HS-27A (cell line): ENCODE data around the gene APOL6.
"Not testable (repeated sequence)": the region's sequence is repeated elsewhere in the genome, so short reads cannot be mapped to it uniquely, and the experiment has no call there.

ENCODE experiments used
- DNase-seq: peaks from one replicate; pipeline ENCODE4 v3.0.0-alpha.2; 2012; ENCODE audit warnings: low read depth, missing footprints

The APOL6 gene

GRCh38 chr22:35618427-35619223 lies 29.6 kb upstream of the APOL6 start:
- DNase-seq, result no peak

- no peak for DNase-seq
Observed at GRCh38 chr22:35619336-35620094, 28.7 kb upstream of the APOL6 start.

- DNase-seq, result no peak
Observed at GRCh38 chr22:35620624-35621251, 27.5 kb upstream of the APOL6 start.

GRCh38 chr22:35621451-35621850 lies 26.8 kb upstream of the APOL6 start:
- no peak for DNase-seq

- no peak for DNase-seq
Observed at GRCh38 chr22:35622191-35622913, 25.9 kb upstream of the APOL6 start.

GRCh38 chr22:35623885-35624284 lies 24.4 kb upstream of the APOL6 start:
- not testable (repeated sequence) for DNase-seq

- no peak for DNase-seq
Observed at GRCh38 chr22:35624547-35624946, 23.7 kb upstream of the APOL6 start.

- DNase-seq, result no peak
Observed at GRCh38 chr22:35625763-35626432, 22.3 kb upstream of the APOL6 start.

- DNase-seq, result peak; percentile 67
Observed at GRCh38 chr22:35627267-35628041, 20.8 kb upstream of the APOL6 start.

- DNase-seq, result no peak
Observed at GRCh38 chr22:35628732-35629131, 19.5 kb upstream of the APOL6 start.

- DNase-seq, result peak; percentile 95
Observed at GRCh38 chr22:35629406-35630216, 18.6 kb upstream of the APOL6 start.

- peak; percentile 41 for DNase-seq
Observed at GRCh38 chr22:35630387-35630793, 17.9 kb upstream of the APOL6 start.

- no peak for DNase-seq
Observed at GRCh38 chr22:35630891-35631290, 17.4 kb upstream of the APOL6 start.

- no peak for DNase-seq
Observed at GRCh38 chr22:35631597-35631996, 16.6 kb upstream of the APOL6 start.

GRCh38 chr22:35632935-35633334 lies 15.3 kb upstream of the APOL6 start:
- DNase-seq, result no peak

- no peak for DNase-seq
Observed at GRCh38 chr22:35633520-35633919, 14.7 kb upstream of the APOL6 start.

- DNase-seq, result no peak
Observed at GRCh38 chr22:35634015-35634414, 14.2 kb upstream of the APOL6 start.

GRCh38 chr22:35634943-35635540 lies 13.2 kb upstream of the APOL6 start:
- no peak for DNase-seq

- no peak for DNase-seq
Observed at GRCh38 chr22:35637254-35637653, 11.0 kb upstream of the APOL6 start.

GRCh38 chr22:35638001-35638400 lies 10.2 kb upstream of the APOL6 start:
- no peak for DNase-seq
